Pancreas (tissue), 10 donors: ENCODE results near the gene VPS9D1. TPM values are rescaled to one million over a fixed set of nuclear protein-coding genes. Genes with fewer than 3 reads are reported as not detected.
"Not testable (repeated sequence)": the region's sequence is repeated elsewhere in the genome, so short reads cannot be mapped to it uniquely, and the experiment has no call there.

ENCODE experiments used
- ATAC-seq, 4 donors: fragments of 200-7000 bp; cut with Tn5 transposase; one replicate each; pipeline versions ENCODE4 v1.8.0 to v1.9.1; 2020; ENCODE audit warnings: mild to moderate bottlenecking in 4 of 4, moderate library complexity in 4 of 4
- DNase-seq, 6 donors: peaks; one replicate each; pipeline ENCODE4 v3.0.0-alpha.2; 2020
- FAIRE-seq: peaks from 2 replicates; lab custom pipeline; 2012; peaks lifted over from hg19 to GRCh38; lab: Jason Lieb, UNC
- H3K27ac ChIP-seq, 4 donors: fragments of 200-600 bp; sonication (generic); 1 replicate in 3 of 4; 2 replicates in 1 of 4; pipeline versions ENCODE4 v1.5.0 to v1.8.0; 2020
- H3K27me3 ChIP-seq, 4 donors: fragments of 200-600 bp; one replicate each; pipeline ENCODE4 v1.8.0; 2021
- H3K36me3 ChIP-seq, 3 donors: fragments of 200-600 bp; sonication (generic) in 1 of 3; one replicate each; pipeline versions ENCODE4 v1.5.0 to v1.8.0; 2020 to 2021
- H3K4me1 ChIP-seq, 3 donors: fragments of 200-600 bp; one replicate each; pipeline ENCODE4 v1.8.0; 2021
- H3K4me3 ChIP-seq, 4 donors: fragments of 200-600 bp; sonication (generic) in 2 of 4; one replicate each; pipeline versions ENCODE4 v1.5.0 to v1.8.0; 2020 to 2021
- H3K9me3 ChIP-seq, 4 donors: fragments of 200-600 bp; one replicate each; pipeline ENCODE4 v1.8.0; 2021
- WGBS, 2 donors: extraction: QIAGEN DNeasy Blood & Tissue Kit; methylation state at CpG; one replicate each; pipeline ENCODE4 v1.1.7; 2013; 5-methylcytosine and 5-hydroxymethylcytosine counted together
- intact Hi-C, 3 donors: fragments of 100-400 bp; cut with DNase I; formaldehyde crosslinking; loops; one replicate each; pipeline versions ENCODE4 v1.11.1 to v1.14.2; 2022
- polyA plus RNA-seq, 2 donors: library from polyadenylated mRNA; stranded (reverse); fragments of 200-250 nt; gene quantifications; one replicate each; pipeline ENCODE4 v1.2.3, GENCODE V29; 2013
- total RNA-seq, 6 donors: library from RNA; stranded (reverse); fragmentation: NEBNext Ultra II Directional in 4 of 6; extraction: Animal tissue kit (Norgen Biotek cat#: 25700) in 4 of 6; gene quantifications; one replicate each; pipeline versions ENCODE4 v1.2.1 to v1.2.4, GENCODE V29; 2021 to 2023
- TF ChIP-seq, protein P1 (sequence below), 4 donors: fragments of 200-600 bp; sonication (generic) in 3 of 4; IDR thresholded peaks; one replicate each; pipeline versions ENCODE4 v1.5.0 to v1.8.0; 2021; ENCODE audit warnings: antibody characterized with exemption in 4 of 4
- donor health status: healthy with polysubstance abuse.
- donor health status: DM: no; HTN: no; CAD: no; lungs with moderate emphysema.
- donor health status: DM: no; HTN: no; CAD: no.
- donor health status: control.
- donor health status: control.
- donor health status: Bipolar disorder and iron deficiency.
- donor health status: DM: yes; HTN: yes; CAD: no.
- donor health status: DM: no; HTN: no; CAD: no.
- donor health status: DM: no; HTN: no; CAD: no.
- donor health status: DM: yes; HTN: yes; CAD: no.

VPS9D1 gene
- total and polyA plus RNA-seq, 8 donors, result 3.9 to 30.1 (median 6.4) TPM

DNA sequence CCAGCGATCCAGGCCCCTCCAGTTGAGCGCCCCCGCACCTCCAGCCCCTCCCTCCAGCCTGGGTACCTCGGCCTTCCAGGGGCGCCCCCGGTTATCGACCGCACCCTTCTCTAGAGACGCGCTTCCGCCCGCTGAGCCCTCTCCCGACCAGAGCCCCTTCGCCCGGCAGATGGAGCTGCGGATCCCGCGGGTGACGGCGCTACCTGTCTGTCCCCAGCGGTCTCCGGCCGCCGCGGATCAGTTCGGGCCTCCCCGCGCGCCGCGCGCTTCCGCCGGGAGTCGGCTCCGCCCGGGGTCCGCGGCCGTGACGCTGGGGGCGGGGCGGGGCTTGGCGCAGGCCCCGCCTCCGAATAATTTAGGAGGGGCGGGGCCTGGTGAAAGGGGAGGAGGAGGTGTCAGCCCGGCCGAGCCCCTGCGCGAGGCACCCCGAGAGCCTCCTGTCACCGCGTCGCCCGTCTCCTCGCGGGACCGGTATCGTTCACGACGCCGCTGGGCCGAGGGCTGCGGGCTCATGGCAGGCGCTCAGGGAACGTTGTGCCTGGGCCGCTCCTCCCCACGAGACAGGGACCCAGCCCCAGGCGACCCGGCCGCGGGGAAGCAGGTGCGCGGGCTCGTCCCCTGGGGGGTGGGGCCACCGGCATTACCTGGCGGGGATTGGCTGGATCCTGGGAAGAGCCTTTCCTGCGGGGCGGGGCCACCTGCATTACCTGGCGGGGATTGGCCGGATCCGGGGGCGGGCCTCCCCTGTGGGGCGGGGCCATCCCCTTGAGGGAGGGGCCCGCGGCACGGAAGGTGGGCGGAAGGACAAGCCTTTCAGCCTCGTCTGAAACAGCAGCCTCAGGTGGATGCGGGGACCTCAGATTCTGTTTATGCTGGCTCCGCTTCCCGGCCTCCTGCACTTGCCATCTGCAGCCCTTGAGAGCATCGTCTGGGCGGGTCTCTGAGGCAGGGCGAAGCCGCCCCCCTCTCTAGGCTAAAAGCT is 19.0 kb downstream of the VPS9D1 start, which contains the start of gene SPATA2L:
Gene SPATA2L, minus strand, starts transcription at position 281 of the 982 bp plus-strand sequence. CDS start 473 bp downstream, outside the sequence.
- no peaks in the 10 kb centered on the region for H3K9me3 ChIP-seq
- TF ChIP-seq, protein P1, sequence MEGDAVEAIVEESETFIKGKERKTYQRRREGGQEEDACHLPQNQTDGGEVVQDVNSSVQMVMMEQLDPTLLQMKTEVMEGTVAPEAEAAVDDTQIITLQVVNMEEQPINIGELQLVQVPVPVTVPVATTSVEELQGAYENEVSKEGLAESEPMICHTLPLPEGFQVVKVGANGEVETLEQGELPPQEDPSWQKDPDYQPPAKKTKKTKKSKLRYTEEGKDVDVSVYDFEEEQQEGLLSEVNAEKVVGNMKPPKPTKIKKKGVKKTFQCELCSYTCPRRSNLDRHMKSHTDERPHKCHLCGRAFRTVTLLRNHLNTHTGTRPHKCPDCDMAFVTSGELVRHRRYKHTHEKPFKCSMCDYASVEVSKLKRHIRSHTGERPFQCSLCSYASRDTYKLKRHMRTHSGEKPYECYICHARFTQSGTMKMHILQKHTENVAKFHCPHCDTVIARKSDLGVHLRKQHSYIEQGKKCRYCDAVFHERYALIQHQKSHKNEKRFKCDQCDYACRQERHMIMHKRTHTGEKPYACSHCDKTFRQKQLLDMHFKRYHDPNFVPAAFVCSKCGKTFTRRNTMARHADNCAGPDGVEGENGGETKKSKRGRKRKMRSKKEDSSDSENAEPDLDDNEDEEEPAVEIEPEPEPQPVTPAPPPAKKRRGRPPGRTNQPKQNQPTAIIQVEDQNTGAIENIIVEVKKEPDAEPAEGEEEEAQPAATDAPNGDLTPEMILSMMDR (IDR thresholded peaks at IDR 0.05), result no peak
- ATAC-seq (peak; percentile 76 to 84 (median 80)), FAIRE-seq (no peak), DNase-seq (peak; percentile 97 to 99 (median 98))
- WGBS, 2 donors, result 1% methylated on average over 69 to 97 of the region's 97 CpGs
- peak within 1 kb of the TSS; percentile 56 to 76 (median 70) for H3K4me3 ChIP-seq
- H3K4me1 ChIP-seq, result peaks cover 0 to 9% (median 7%) of the 10 kb centered on the region in 3 donors
- intact Hi-C loops, result no loop called here
- no peaks in the 10 kb centered on the region for H3K27me3 ChIP-seq
- H3K36me3 ChIP-seq, result no peaks in the 10 kb centered on the region
- peak within 1 kb of the TSS; percentile 88 to 97 (median 94) for H3K27ac ChIP-seq

DNA sequence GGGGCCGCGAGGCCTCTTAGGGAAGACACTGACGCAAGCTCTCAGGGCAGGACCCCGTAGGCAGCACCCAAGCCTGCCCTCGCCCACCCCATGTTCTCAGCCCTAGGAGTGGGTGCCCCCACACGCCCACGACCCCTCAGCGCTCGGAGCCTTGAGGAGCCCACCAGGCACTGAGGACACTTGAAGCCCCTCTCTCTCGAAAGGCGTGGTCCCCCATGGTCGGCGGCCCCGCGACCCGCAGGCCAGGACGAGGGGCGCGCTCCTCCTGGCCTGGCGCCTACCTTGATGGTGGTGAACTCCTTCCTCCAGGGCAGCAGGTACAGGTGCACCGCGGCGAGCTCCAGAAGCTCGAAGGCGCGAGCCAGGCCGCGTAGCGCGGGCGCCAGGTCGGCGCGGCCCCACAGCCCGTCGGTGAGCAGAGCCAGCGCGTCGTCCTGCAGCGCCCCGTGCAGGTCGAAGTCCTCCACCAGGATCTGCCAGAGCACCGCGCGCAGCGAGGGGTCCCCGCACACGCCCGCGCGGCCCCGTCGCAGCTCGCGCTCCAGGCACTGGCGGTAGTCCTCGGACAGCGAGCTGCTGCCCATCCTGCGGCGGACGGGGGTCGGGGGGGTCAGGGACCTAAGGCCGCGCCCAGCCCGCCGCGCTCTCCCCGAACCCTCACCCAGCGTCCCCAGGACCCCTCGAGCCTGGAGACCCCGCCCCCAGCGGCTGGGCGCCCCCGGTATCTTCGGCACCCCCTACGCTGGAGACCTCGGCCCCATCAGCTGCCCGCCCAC is 19.9 kb downstream of the VPS9D1 start:
- peaks cover 0 to 9% (median 7%) of the 10 kb centered on the region in 3 donors for H3K4me1 ChIP-seq

DNA sequence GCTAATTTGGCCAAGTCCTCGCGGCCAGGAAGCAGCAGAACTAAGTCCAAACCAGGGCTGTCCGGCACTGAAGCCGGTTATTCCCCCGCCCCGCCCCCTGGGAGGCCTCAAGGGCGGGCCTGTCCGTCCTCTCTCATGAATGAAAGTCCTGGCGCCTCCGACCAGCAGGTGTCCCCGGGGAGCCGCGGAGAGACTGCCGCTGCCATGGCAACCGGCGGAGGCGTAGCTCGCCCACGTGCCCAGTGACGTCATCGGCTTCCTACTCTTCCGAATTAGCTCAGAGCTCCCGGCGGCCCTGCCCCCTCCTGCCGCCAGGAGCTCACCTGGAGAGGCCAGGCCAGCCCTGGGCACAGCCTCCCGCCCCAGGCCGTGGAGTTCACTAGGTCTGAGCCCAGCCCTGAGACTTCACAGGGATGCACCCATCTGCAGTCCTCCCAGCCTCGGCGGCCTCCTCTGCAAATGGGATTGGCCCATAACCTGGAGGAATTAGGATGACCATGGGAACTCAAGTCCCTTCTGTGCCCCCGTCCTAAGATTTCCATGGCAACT is 20.5 kb downstream of the VPS9D1 start:
- 0% methylated on average over 28 to 30 of the region's 30 CpGs for WGBS, 2 donors
- FAIRE-seq, result peak; percentile 26
- no peaks in the 10 kb centered on the region for H3K36me3 ChIP-seq
- H3K27ac ChIP-seq, result peak overlapping the region; percentile 88 to 97 (median 94)
- intact Hi-C loops, result no loop called here
- H3K4me3 ChIP-seq, result peak overlapping the region; percentile 56 to 76 (median 70)
- peak; percentile 99 to 100 (median 100) for DNase-seq
- ATAC-seq, result peak; percentile 68 to 81 (median 70)
- TF ChIP-seq, protein P1 (IDR thresholded peaks at IDR 0.05), result peak; percentile 76 to 87 (median 80)
- H3K4me1 ChIP-seq, result peaks cover 0 to 9% (median 7%) of the 10 kb centered on the region in 3 donors
- no peaks in the 10 kb centered on the region for H3K9me3 ChIP-seq
- no peaks in the 10 kb centered on the region for H3K27me3 ChIP-seq

More for the DNA sequence above, 19.9 kb downstream of the VPS9D1 start:
- DNase-seq, result peak; percentile 66 to 91 (median 79)
- 1% methylated on average over 59 to 78 of the region's 78 CpGs for WGBS, 2 donors
- H3K27me3 ChIP-seq, result no peaks in the 10 kb centered on the region
- no peaks in the 10 kb centered on the region for H3K9me3 ChIP-seq
- H3K4me3 ChIP-seq, result peak overlapping the region; percentile 56 to 76 (median 70)
- no peak for FAIRE-seq
- intact Hi-C loops, result no loop called here
- H3K36me3 ChIP-seq, result no peaks in the 10 kb centered on the region
- TF ChIP-seq, protein P1 (IDR thresholded peaks at IDR 0.05), result no peak
- ATAC-seq, result peak; percentile 46 to 71 (median 56)
- peak overlapping the region; percentile 88 to 97 (median 94) for H3K27ac ChIP-seq

DNA sequence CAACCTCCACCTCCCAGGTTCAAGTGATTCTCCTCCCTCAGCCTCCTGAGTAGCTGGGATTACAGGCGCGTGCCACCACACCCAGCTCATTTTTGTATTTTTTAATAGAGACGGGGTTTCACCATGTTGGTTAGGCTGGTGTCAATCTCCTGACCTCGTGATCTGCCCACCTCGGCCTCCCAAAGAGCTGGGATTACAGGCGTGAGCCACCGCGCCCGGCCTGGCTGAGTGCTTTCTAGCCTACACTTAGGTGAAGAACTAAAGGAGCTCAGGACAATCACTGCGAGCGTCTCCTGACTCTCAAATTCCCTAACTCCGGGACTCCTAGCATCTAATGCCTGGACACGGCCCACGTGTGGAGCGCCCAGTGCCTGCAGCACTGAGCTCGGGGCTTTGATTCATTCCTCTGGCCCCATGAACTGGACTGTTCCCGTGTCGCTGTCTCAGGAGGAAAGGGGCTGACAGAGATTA is 21.0 kb downstream of the VPS9D1 start:
- H3K4me3 ChIP-seq, H3K27me3 ChIP-seq, DNase-seq, ATAC-seq, H3K4me1 ChIP-seq, H3K36me3 ChIP-seq, FAIRE-seq, intact Hi-C loops, H3K9me3 ChIP-seq: not testable (repeated sequence)
- peak overlapping the region; percentile 67 to 97 (median 92) for H3K27ac ChIP-seq
- 52 to 56% methylated on average over 18 of the region's 18 CpGs for WGBS, 2 donors

DNA sequence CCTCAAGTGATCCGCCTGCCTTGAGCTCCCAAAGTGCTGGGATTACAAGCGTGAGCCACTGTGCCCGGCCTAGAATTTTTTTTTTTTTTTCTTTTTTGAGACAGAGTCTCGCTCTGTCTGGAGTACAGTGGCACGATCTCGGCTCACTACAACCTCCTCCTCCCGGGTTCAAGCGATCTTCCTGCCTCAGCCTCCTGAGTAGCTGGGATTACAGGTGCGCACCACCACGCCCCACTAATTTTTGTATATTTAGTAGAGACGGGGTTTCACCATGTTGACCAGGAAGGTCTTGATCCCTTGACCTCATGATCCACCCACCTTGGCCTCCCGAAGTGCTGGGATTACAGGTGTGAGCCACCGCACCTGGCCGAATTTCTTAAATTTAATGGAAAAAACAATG is 22.0 kb downstream of the VPS9D1 start:
- H3K4me3 ChIP-seq, H3K36me3 ChIP-seq, intact Hi-C loops, H3K27me3 ChIP-seq, ATAC-seq, H3K27ac ChIP-seq, FAIRE-seq, H3K4me1 ChIP-seq, H3K9me3 ChIP-seq: not testable (repeated sequence)
- WGBS, 2 donors, result 96 to 97% methylated on average over 14 of the region's 14 CpGs
- DNase-seq, result peak in 1 of 6 donors; percentile 9
